OCI-LY1 (cell line): Measurements from ENCODE around the gene PHF19.

Experiments
- H2AFZ ChIP-seq: fragments of 200-600 bp; sonication (generic), shearing (Covaris generic); 2 replicates; pipeline ENCODE4 v1.6.0; 2014; ENCODE audit warnings: antibody characterized with exemption, mild to moderate bottlenecking, low read length
- H3F3A ChIP-seq: fragments of 200-600 bp; sonication (generic), shearing (Covaris generic); 2 replicates; pipeline ENCODE4 v1.6.0; 2014; ENCODE audit warnings: mild to moderate bottlenecking, antibody characterized with exemption, low read length, moderate library complexity; ENCODE audit not compliant: insufficient read depth
- H3K27ac ChIP-seq: fragments of 200-600 bp; sonication (generic); 2 replicates; pipeline ENCODE4 v1.5.1; 2014; ENCODE audit warnings: low read length, mixed run types, mild to moderate bottlenecking, low read depth; ENCODE audit not compliant: poor library complexity, severe bottlenecking
- H3K27me3 ChIP-seq: fragments of 200-600 bp; sonication (generic); 2 replicates; pipeline ENCODE4 v1.6.0; 2014; ENCODE audit warnings: antibody characterized with exemption, mild to moderate bottlenecking, low read length, moderate library complexity; ENCODE audit not compliant: insufficient read depth
- H3K36me3 ChIP-seq: fragments of 200-600 bp; sonication (generic); 2 replicates; pipeline ENCODE4 v1.6.1; 2014; ENCODE audit warnings: mild to moderate bottlenecking, antibody characterized with exemption, low read length, moderate library complexity, mixed read lengths; ENCODE audit not compliant: insufficient read depth
- H3K4me1 ChIP-seq: fragments of 200-600 bp; sonication (generic); 2 replicates; pipeline ENCODE4 v1.5.1; 2014; ENCODE audit warnings: mild to moderate bottlenecking, low read length, moderate library complexity; ENCODE audit not compliant: insufficient read depth, severe bottlenecking
- H3K4me2 ChIP-seq: fragments of 200-600 bp; sonication (generic), shearing (Covaris generic); 2 replicates; pipeline ENCODE4 v1.6.1; 2014; ENCODE audit warnings: low read length
- H3K4me3 ChIP-seq: fragments of 200-600 bp; sonication (generic); 2 replicates; pipeline ENCODE4 v1.5.1; 2014; ENCODE audit warnings: low read length, low read depth, mild to moderate bottlenecking, mixed read lengths; ENCODE audit not compliant: poor library complexity, severe bottlenecking
- H3K79me2 ChIP-seq: fragments of 200-600 bp; shearing (Covaris generic); 2 replicates; pipeline ENCODE4 v1.6.1; 2016; ENCODE audit warnings: mixed run types, low read length, mixed read lengths; ENCODE audit not compliant: insufficient read depth
- H3K9ac ChIP-seq: fragments of 200-600 bp; sonication (generic), shearing (Covaris generic); 2 replicates; pipeline ENCODE4 v1.6.1; 2014; ENCODE audit warnings: mild to moderate bottlenecking, low read length, mixed read lengths
- H3K9me2 ChIP-seq: fragments of 200-600 bp; sonication (generic), shearing (Covaris generic); 2 replicates; pipeline ENCODE4 v1.6.1; 2014; ENCODE audit warnings: low read depth, mild to moderate bottlenecking, low read length, mixed read lengths
- H3K9me3 ChIP-seq: fragments of 200-600 bp; shearing (Covaris generic); 2 replicates; pipeline ENCODE4 v1.6.1; 2014; ENCODE audit warnings: low read length, mixed read lengths
- H4K20me1 ChIP-seq: fragments of 200-600 bp; sonication (generic), shearing (Covaris generic); 2 replicates; pipeline ENCODE4 v1.6.0; 2016; ENCODE audit warnings: mild to moderate bottlenecking, low read length; ENCODE audit not compliant: insufficient read depth
- EZH2 ChIP-seq: fragments of 200-600 bp; sonication (generic), shearing (Covaris generic); IDR thresholded peaks from 2 replicates; pipeline ENCODE4 v1.8.0; 2017; ENCODE audit warnings: borderline replicate concordance, mixed run types, mild to moderate bottlenecking, antibody characterized with exemption, low read length, moderate library complexity, mixed read lengths
- TF ChIP-seq, protein P1 (sequence below): fragments of 200-600 bp; sonication (generic), shearing (Covaris generic); IDR thresholded peaks from 2 replicates; pipeline ENCODE4 v1.5.1; 2017; ENCODE audit warnings: mild to moderate bottlenecking, antibody characterized with exemption, low read length, moderate library complexity, mixed read lengths

The PHF19 gene

DNA sequence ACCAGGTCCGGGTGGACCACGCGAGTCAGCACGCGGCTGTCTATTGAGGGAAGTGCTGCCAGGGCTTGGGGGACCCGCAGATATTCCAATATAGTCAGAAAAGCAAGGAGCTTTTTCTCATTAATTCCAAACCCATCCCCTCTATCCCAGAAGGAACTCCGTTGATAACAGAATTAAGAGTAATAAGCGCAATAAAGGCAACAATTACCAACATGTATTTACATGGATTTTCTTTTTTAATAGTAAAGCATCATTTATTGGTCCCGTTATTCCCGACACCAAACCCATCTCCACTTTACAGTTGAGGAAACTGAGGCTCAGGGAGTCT lies 7.7 kb downstream of the PHF19 start:
- no peak overlapping the region for H2AFZ ChIP-seq
- H3K79me2 ChIP-seq, result no peaks in the 10 kb centered on the region
- peak overlapping the region; percentile 62 for H3K4me3 ChIP-seq
- H3K27me3 ChIP-seq, result no peaks in the 10 kb centered on the region
- H3F3A ChIP-seq, result no peaks in the 10 kb centered on the region
- H3K9me3 ChIP-seq, result no peaks in the 10 kb centered on the region
- TF ChIP-seq, protein P1, sequence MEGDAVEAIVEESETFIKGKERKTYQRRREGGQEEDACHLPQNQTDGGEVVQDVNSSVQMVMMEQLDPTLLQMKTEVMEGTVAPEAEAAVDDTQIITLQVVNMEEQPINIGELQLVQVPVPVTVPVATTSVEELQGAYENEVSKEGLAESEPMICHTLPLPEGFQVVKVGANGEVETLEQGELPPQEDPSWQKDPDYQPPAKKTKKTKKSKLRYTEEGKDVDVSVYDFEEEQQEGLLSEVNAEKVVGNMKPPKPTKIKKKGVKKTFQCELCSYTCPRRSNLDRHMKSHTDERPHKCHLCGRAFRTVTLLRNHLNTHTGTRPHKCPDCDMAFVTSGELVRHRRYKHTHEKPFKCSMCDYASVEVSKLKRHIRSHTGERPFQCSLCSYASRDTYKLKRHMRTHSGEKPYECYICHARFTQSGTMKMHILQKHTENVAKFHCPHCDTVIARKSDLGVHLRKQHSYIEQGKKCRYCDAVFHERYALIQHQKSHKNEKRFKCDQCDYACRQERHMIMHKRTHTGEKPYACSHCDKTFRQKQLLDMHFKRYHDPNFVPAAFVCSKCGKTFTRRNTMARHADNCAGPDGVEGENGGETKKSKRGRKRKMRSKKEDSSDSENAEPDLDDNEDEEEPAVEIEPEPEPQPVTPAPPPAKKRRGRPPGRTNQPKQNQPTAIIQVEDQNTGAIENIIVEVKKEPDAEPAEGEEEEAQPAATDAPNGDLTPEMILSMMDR, result no peak
- no peak for TF ChIP-seq EZH2
- no peaks in the 10 kb centered on the region for H3K9me2 ChIP-seq
- peak overlapping the region; percentile 57 for H3K9ac ChIP-seq
- no peaks in the 10 kb centered on the region for H4K20me1 ChIP-seq
- H3K4me2 ChIP-seq, result peak overlapping the region; percentile 70
- H3K27ac ChIP-seq, result peak overlapping the region; percentile 53
- peaks cover 21% of the 10 kb centered on the region for H3K4me1 ChIP-seq
- peaks cover 69% of the 10 kb centered on the region; the same call in 1 of the 2 replicates for H3K36me3 ChIP-seq

DNA sequence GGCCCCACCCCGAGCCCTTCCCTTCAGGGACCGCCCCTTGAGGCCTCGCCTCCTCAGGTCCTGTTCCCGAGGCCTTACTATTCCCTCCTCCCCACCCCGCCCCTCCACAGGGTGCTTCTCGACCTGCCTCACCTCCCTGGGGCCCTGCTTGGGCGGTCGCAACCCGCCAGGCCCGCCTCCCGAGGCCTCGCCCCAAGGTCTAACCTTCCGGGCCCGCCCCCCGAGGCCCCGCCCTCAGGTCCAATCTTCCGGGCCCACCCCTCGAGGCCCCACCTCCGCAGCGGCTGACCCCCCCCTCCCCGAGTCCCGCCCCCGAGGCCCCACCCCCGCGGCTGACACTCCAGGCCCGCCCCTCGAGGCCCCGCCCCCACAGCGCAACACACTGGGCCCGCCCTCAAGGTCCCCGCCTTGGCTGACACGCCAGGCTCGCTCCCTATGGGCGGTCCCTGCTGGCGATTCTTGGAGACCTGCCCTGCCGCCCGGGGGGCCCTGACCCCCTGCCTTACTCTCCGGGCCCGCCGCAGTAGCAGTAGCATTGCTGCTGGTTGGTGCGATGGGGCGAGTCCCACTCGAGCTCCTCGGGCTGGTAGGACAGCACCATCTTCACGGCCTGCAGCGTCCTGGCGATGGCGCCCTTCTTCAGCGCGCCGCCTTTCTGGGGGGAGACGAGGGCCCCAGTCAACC lies 8.2 kb downstream of the PHF19 start:
- peak overlapping the region; percentile 70 for H3K4me2 ChIP-seq
- peak overlapping the region; percentile 53 for H3K27ac ChIP-seq
- H4K20me1 ChIP-seq, result no peaks in the 10 kb centered on the region
- no peaks in the 10 kb centered on the region for H3K9me2 ChIP-seq
- no peak overlapping the region for H2AFZ ChIP-seq
- peaks cover 69% of the 10 kb centered on the region; the same call in 1 of the 2 replicates for H3K36me3 ChIP-seq
- H3K27me3 ChIP-seq, result no peaks in the 10 kb centered on the region
- peak overlapping the region; percentile 62 for H3K4me3 ChIP-seq
- no peak for TF ChIP-seq EZH2
- TF ChIP-seq, protein P1, result peak; percentile 91
- H3K9ac ChIP-seq, result peak overlapping the region; percentile 57
- no peaks in the 10 kb centered on the region for H3F3A ChIP-seq
- peaks cover 21% of the 10 kb centered on the region for H3K4me1 ChIP-seq
- no peaks in the 10 kb centered on the region for H3K9me3 ChIP-seq
- H3K79me2 ChIP-seq, result no peaks in the 10 kb centered on the region

DNA sequence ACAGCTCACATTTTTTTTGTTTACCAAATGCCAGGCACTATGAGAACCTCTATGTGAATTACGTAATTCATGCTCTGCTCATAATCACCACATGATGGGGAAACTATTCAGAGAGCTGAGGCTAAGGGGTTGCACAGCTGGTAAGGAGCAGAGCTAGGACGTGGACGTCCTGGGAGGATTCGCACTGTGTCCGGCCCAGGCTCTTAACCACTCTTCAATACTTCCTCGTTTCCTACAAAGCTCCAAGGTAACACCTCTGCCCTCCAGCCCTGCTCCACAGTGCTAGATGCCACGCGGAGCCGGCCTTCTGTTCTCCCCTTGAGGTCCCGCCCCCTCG lies 8.7 kb downstream of the PHF19 start:
- TF ChIP-seq, protein P1, result no peak
- no peak for TF ChIP-seq EZH2
- H3K36me3 ChIP-seq, result peaks cover 69% of the 10 kb centered on the region; the same call in 1 of the 2 replicates
- H3K27me3 ChIP-seq, result no peaks in the 10 kb centered on the region
- H3K4me3 ChIP-seq, result peak overlapping the region; percentile 51
- peak overlapping the region; percentile 65 for H3K4me2 ChIP-seq
- H3K27ac ChIP-seq, result peak overlapping the region; percentile 3
- H2AFZ ChIP-seq, result no peak overlapping the region
- H3K9ac ChIP-seq, result peak overlapping the region; percentile 23; the same call in 1 of the 2 replicates
- no peaks in the 10 kb centered on the region for H3K9me3 ChIP-seq
- H3K9me2 ChIP-seq, result no peaks in the 10 kb centered on the region
- H3K79me2 ChIP-seq, result no peaks in the 10 kb centered on the region
- H3K4me1 ChIP-seq, result peaks cover 21% of the 10 kb centered on the region
- H4K20me1 ChIP-seq, result no peaks in the 10 kb centered on the region
- no peaks in the 10 kb centered on the region for H3F3A ChIP-seq
